ENCODE data around the gene ACSBG1. TPM values are rescaled to one million over a fixed set of nuclear protein-coding genes. Genes with fewer than 3 reads are reported as not detected.

ACSBG1 gene
- total RNA-seq, 1 donor from 2014 or later: not detected

GRCh38 chr15:78120523-78120922 is 113.8 kb downstream of the ACSBG1 start:
- H3K4me3 ChIP-seq (ENCODE audit: low read depth, low read length): no peak overlapping the region
- TF ChIP-seq CTCF (IDR thresholded peaks at IDR 0.05; ENCODE audit: insufficient read depth, low read length, poor library complexity, severe bottlenecking): no peak
- no peaks in the 10 kb centered on the region for H3K27me3 ChIP-seq (ENCODE audit: control insufficient read depth, insufficient read depth, low read length)
- DNase-seq (ENCODE audit: low read depth): no peak
- H3K36me3 ChIP-seq (ENCODE audit: control insufficient read depth, insufficient read depth, low read length): no peaks in the 10 kb centered on the region

Other genes with a start within 250 kb of the ACSBG1 start
- gene TBC1D2B, start 156.9 kb downstream of the ACSBG1 start, total RNA-seq: 29.0 and 30.9 TPM in 2 replicates
- gene SH2D7, start 142.0 kb downstream of the ACSBG1 start, total RNA-seq: not detected in 2 replicates
- 16.3 and 21.4 TPM in 2 replicates for gene CIB2, start 103.1 kb downstream of the ACSBG1 start, total RNA-seq
- gene IDH3A, start 85.2 kb downstream of the ACSBG1 start, total RNA-seq: 37.4 and 60.4 TPM in 2 replicates
- gene DNAJA4, start 30.0 kb upstream of the ACSBG1 start, total RNA-seq: 9.9 and 11.0 TPM in 2 replicates
- 51.1 and 54.6 TPM in 2 replicates for gene SKIC8, start 65.0 kb upstream of the ACSBG1 start, total RNA-seq
- not detected in 2 replicates for gene CRABP1, start 105.8 kb upstream of the ACSBG1 start, total RNA-seq
- 22.5 and 23.5 TPM in 2 replicates for gene IREB2, start 203.7 kb upstream of the ACSBG1 start, total RNA-seq

Measured in kidney epithelial cell (primary cell).